CD4-positive, CD25-positive, alpha-beta regulatory T cell (primary cell): ENCODE data around the gene ZFAND3. TPM values are rescaled to one million over a fixed set of nuclear protein-coding genes. Genes with fewer than 3 reads are reported as not detected.

Experiments used
- ATAC-seq, 2 donors: fragments of 150-1000 bp; cut with Tn5 transposase; one replicate each; pipeline ENCODE4 v1.10.0; 2021; ENCODE audit warnings: low read depth in 2 of 2, moderate number of reproducible peaks in 2 of 2, moderate library complexity in 1 of 2
- DNase-seq, 3 donors: peaks; one replicate each; pipeline versions ENCODE4 v3.0.0 to v3.0.0-alpha.2; 2012 to 2022; ENCODE audit warnings: mixed read lengths in 1 of 3
- H3K27ac ChIP-seq: one replicate; pipeline ENCODE4 v1.7.0; 2013; ENCODE audit warnings: mild to moderate bottlenecking, low read length; ENCODE audit not compliant: insufficient read depth, poor library complexity, severe bottlenecking
- H3K27me3 ChIP-seq: one replicate; pipeline ENCODE4 v1.7.0; 2013; ENCODE audit warnings: low read length; ENCODE audit not compliant: control insufficient read depth, insufficient read depth
- H3K36me3 ChIP-seq: one replicate; pipeline ENCODE4 v1.7.0; 2013; ENCODE audit warnings: mild to moderate bottlenecking, low read length, moderate library complexity; ENCODE audit not compliant: control insufficient read depth, insufficient read depth
- H3K4me1 ChIP-seq: 2 replicates; pipeline ENCODE4 v1.7.0; 2013; ENCODE audit warnings: mild to moderate bottlenecking, low read length; ENCODE audit not compliant: insufficient read depth, control insufficient read depth, poor library complexity, severe bottlenecking
- H3K4me3 ChIP-seq: one replicate; pipeline ENCODE4 v1.7.0; 2013; ENCODE audit warnings: low read depth, mild to moderate bottlenecking, low read length, moderate library complexity
- H3K9me3 ChIP-seq, 2 experiments: 1 replicate in 1 of 2; 2 replicates in 1 of 2; pipeline ENCODE4 v1.7.0; 2013; ENCODE audit warnings: low read length in 2 of 2, mild to moderate bottlenecking in 1 of 2, moderate library complexity in 1 of 2; ENCODE audit not compliant: control insufficient read depth in 2 of 2
- H3K27ac Mint-ChIP-seq, 3 donors: one replicate each; pipeline ENCODE4 v1.8.0; 2020 to 2022; ENCODE audit warnings: mild to moderate bottlenecking in 3 of 3, mixed read lengths in 3 of 3, moderate library complexity in 2 of 3
- H3K27me3 Mint-ChIP-seq: one replicate; pipeline ENCODE4 v1.8.0; 2022; ENCODE audit warnings: mild to moderate bottlenecking, mixed read lengths
- H3K36me3 Mint-ChIP-seq: one replicate; pipeline ENCODE4 v1.8.0; 2020; ENCODE audit warnings: mixed read lengths
- H3K4me1 Mint-ChIP-seq, 4 donors: one replicate each; pipeline ENCODE4 v1.8.0; 2020 to 2022; ENCODE audit warnings: mixed read lengths in 4 of 4, mild to moderate bottlenecking in 1 of 4
- H3K4me3 Mint-ChIP-seq, 4 donors: one replicate each; pipeline ENCODE4 v1.8.0; 2020 to 2022; ENCODE audit warnings: mild to moderate bottlenecking in 4 of 4, mixed read lengths in 4 of 4, moderate library complexity in 3 of 4
- H3K9me3 Mint-ChIP-seq, 7 donors: one replicate each; pipeline ENCODE4 v1.8.0; 2020 to 2022; ENCODE audit warnings: mixed read lengths in 7 of 7, mild to moderate bottlenecking in 3 of 7, moderate library complexity in 2 of 7
- polyA plus RNA-seq, 4 donors: library from polyadenylated mRNA; unstranded; fragments of 300-500 nt; fragmentation: Illumina TruSeq; gene quantifications; one replicate each; pipeline ENCODE4 v1.2.3, GENCODE V29; 2021
- total RNA-seq: library from RNA; stranded (reverse); gene quantifications from one replicate; pipeline ENCODE4 v1.2.3, GENCODE V29; 2022

ZFAND3 gene
- total and polyA plus RNA-seq, 5 donors from 2014 or later, result 3.5 to 60.0 (median 5.1) TPM

GRCh38 chr6:38185752-38186151 lies 366.2 kb downstream of the ZFAND3 start:
- peak overlapping the region in 2 of 3 donors; percentile 46 to 48 for H3K27ac Mint-ChIP-seq

GRCh38 chr6:38187325-38187724 lies 367.8 kb downstream of the ZFAND3 start:
- H3K9me3 Mint-ChIP-seq, result no peaks in the 10 kb centered on the region
- no peaks in the 10 kb centered on the region for H3K9me3 ChIP-seq
- peaks cover 32% of the 10 kb centered on the region for H3K36me3 Mint-ChIP-seq
- no peak overlapping the region for H3K27ac ChIP-seq
- H3K36me3 ChIP-seq, result peaks cover 12% of the 10 kb centered on the region
- no peak overlapping the region for H3K4me3 ChIP-seq
- peaks cover 0 to 4% (median 0%) of the 10 kb centered on the region in 4 donors for H3K4me1 Mint-ChIP-seq
- no peaks in the 10 kb centered on the region for H3K27me3 ChIP-seq
- no peak overlapping the region for H3K27ac Mint-ChIP-seq
- no peaks in the 10 kb centered on the region for H3K4me1 ChIP-seq
- DNase-seq (no peak), ATAC-seq (no peak)
- no peaks in the 10 kb centered on the region for H3K27me3 Mint-ChIP-seq
- H3K4me3 Mint-ChIP-seq, result no peak overlapping the region

More at GRCh38 chr6:38185752-38186151, 366.2 kb downstream of the ZFAND3 start:
- Mint-ChIP-seq H3K36me3 (peaks cover 23% of the 10 kb centered on the region), H3K27me3 (no peaks in the 10 kb centered on the region), H3K4me1 (peaks cover 0 to 4% (median 0%) of the 10 kb centered on the region in 4 donors), H3K4me3 (no peak overlapping the region), H3K9me3 (no peaks in the 10 kb centered on the region)
- Histone ChIP-seq H3K9me3 (no peaks in the 10 kb centered on the region), H3K27ac (no peak overlapping the region), H3K36me3 (peaks cover 7% of the 10 kb centered on the region), H3K4me1 (no peaks in the 10 kb centered on the region), H3K27me3 (no peaks in the 10 kb centered on the region), H3K4me3 (no peak overlapping the region)
- DNase-seq, result no peak
- ATAC-seq, result no peak

- Mint-ChIP-seq H3K9me3 (no peaks in the 10 kb centered on the region), H3K27ac (no peak overlapping the region), H3K36me3 (peaks cover 32% of the 10 kb centered on the region), H3K4me3 (no peak overlapping the region), H3K27me3 (no peaks in the 10 kb centered on the region), H3K4me1 (peaks cover 0 to 4% (median 0%) of the 10 kb centered on the region in 4 donors)
- Histone ChIP-seq H3K36me3 (peaks cover 12% of the 10 kb centered on the region), H3K9me3 (no peaks in the 10 kb centered on the region), H3K4me1 (no peaks in the 10 kb centered on the region), H3K27ac (no peak overlapping the region), H3K27me3 (no peaks in the 10 kb centered on the region), H3K4me3 (no peak overlapping the region)
- ATAC-seq (no peak), DNase-seq (no peak)
These were observed 368.5 kb downstream of the ZFAND3 start for GRCh38 chr6:38187811-38188590.

GRCh38 chr6:38188677-38189335 lies 369.3 kb downstream of the ZFAND3 start:
- Mint-ChIP-seq H3K36me3 (peaks cover 31% of the 10 kb centered on the region), H3K27me3 (no peaks in the 10 kb centered on the region), H3K27ac (no peak overlapping the region), H3K9me3 (no peaks in the 10 kb centered on the region), H3K4me3 (no peak overlapping the region), H3K4me1 (peaks cover 0 to 2% (median 0%) of the 10 kb centered on the region in 4 donors)
- Histone ChIP-seq H3K27me3 (no peaks in the 10 kb centered on the region), H3K9me3 (no peaks in the 10 kb centered on the region), H3K4me1 (no peaks in the 10 kb centered on the region), H3K4me3 (no peak overlapping the region), H3K27ac (no peak overlapping the region), H3K36me3 (peaks cover 12% of the 10 kb centered on the region)
- no peak for ATAC-seq
- no peak for DNase-seq

GRCh38 chr6:38191418-38191817 lies 371.9 kb downstream of the ZFAND3 start:
- H3K4me1 ChIP-seq, result no peaks in the 10 kb centered on the region
- Mint-ChIP-seq H3K4me1 (peaks cover 0 to 2% (median 0%) of the 10 kb centered on the region in 4 donors), H3K27ac (no peak overlapping the region), H3K4me3 (no peak overlapping the region), H3K27me3 (no peaks in the 10 kb centered on the region), H3K9me3 (no peaks in the 10 kb centered on the region), H3K36me3 (peaks cover 30% of the 10 kb centered on the region)
- H3K36me3 ChIP-seq, result peaks cover 12% of the 10 kb centered on the region
- H3K27me3 ChIP-seq, result no peaks in the 10 kb centered on the region
- DNase-seq (no peak), ATAC-seq (no peak)
- H3K4me3 ChIP-seq, result no peak overlapping the region
- H3K9me3 ChIP-seq, result no peaks in the 10 kb centered on the region
- no peak overlapping the region for H3K27ac ChIP-seq

- Mint-ChIP-seq H3K4me3 (no peak overlapping the region), H3K27me3 (no peaks in the 10 kb centered on the region)
- no peak for ATAC-seq
These were observed 372.5 kb downstream of the ZFAND3 start for GRCh38 chr6:38192011-38192410.

GRCh38 chr6:38192487-38192886 lies 373.0 kb downstream of the ZFAND3 start:
- no peak overlapping the region for H3K4me3 Mint-ChIP-seq
- peak overlapping the region in 1 of 3 donors; percentile 7 for H3K27ac Mint-ChIP-seq
- H3K4me1 Mint-ChIP-seq, result peaks cover 0 to 2% (median 0%) of the 10 kb centered on the region in 4 donors
- H3K9me3 Mint-ChIP-seq, result no peaks in the 10 kb centered on the region
- Histone ChIP-seq H3K36me3 (peaks cover 8% of the 10 kb centered on the region), H3K4me1 (no peaks in the 10 kb centered on the region), H3K4me3 (no peak overlapping the region), H3K9me3 (no peaks in the 10 kb centered on the region), H3K27ac (no peak overlapping the region), H3K27me3 (no peaks in the 10 kb centered on the region)
- DNase-seq, result no peak
- ATAC-seq, result no peak
- peaks cover 27% of the 10 kb centered on the region for H3K36me3 Mint-ChIP-seq
- H3K27me3 Mint-ChIP-seq, result no peaks in the 10 kb centered on the region

More at GRCh38 chr6:38192011-38192410, 372.5 kb downstream of the ZFAND3 start:
- Mint-ChIP-seq H3K27ac (peak overlapping the region in 1 of 3 donors; percentile 7), H3K36me3 (peaks cover 27% of the 10 kb centered on the region), H3K4me1 (peaks cover 0 to 2% (median 0%) of the 10 kb centered on the region in 4 donors), H3K9me3 (no peaks in the 10 kb centered on the region)
- DNase-seq, result no peak
- H3K4me3 ChIP-seq, result no peak overlapping the region
- H3K4me1 ChIP-seq, result no peaks in the 10 kb centered on the region
- no peaks in the 10 kb centered on the region for H3K27me3 ChIP-seq
- peaks cover 12% of the 10 kb centered on the region for H3K36me3 ChIP-seq
- no peak overlapping the region for H3K27ac ChIP-seq
- H3K9me3 ChIP-seq, result no peaks in the 10 kb centered on the region
